HG03097 (cell line): Measurements from ENCODE around the gene S1PR3.
"Not testable (repeated sequence)": the region's sequence is repeated elsewhere in the genome, so short reads cannot be mapped to it uniquely, and the experiment has no call there.

Experiments
- ATAC-seq: cut with Tn5 transposase; IDR thresholded peaks from one replicate; pipeline ENCODE4 v1.9.1; 2021; ENCODE audit not compliant: unreplicated experiment, low FRiP score

S1PR3 gene

GRCh38 chr9:88991066-88992034, at the start of gene S1PR3:
Gene S1PR3, plus strand, starts transcription at chr9:88991468. Its CDS starts 9,733 bp downstream, at chr9:89001201.
- no peak for ATAC-seq

GRCh38 chr9:88941586-88941985, 49.7 kb upstream of the S1PR3 start:
- ATAC-seq = not testable (repeated sequence)

- no peak for ATAC-seq
Measured at GRCh38 chr9:88942411-88942810, 48.9 kb upstream of the S1PR3 start.

GRCh38 chr9:88945636-88946333, 45.5 kb upstream of the S1PR3 start:
- no peak for ATAC-seq

GRCh38 chr9:88947581-88948573, 43.4 kb upstream of the S1PR3 start:
- ATAC-seq = no peak

- ATAC-seq = no peak
Measured at GRCh38 chr9:88949425-88949824, 41.8 kb upstream of the S1PR3 start.

GRCh38 chr9:88949961-88950340, 41.3 kb upstream of the S1PR3 start:
- no peak for ATAC-seq

- no peak for ATAC-seq
Measured at GRCh38 chr9:88950341-88951154, 40.7 kb upstream of the S1PR3 start.

GRCh38 chr9:88951155-88951542, 40.1 kb upstream of the S1PR3 start:
- no peak for ATAC-seq

- ATAC-seq = no peak
Measured at GRCh38 chr9:88952086-88952615, 39.1 kb upstream of the S1PR3 start.

- no peak for ATAC-seq
Measured at GRCh38 chr9:88952976-88953375, 38.3 kb upstream of the S1PR3 start.

- ATAC-seq = no peak
Measured at GRCh38 chr9:88953381-88954029, 37.8 kb upstream of the S1PR3 start.

- ATAC-seq = no peak
Measured at GRCh38 chr9:88954066-88954465, 37.2 kb upstream of the S1PR3 start.

GRCh38 chr9:88957526-88957925, 33.7 kb upstream of the S1PR3 start:
- ATAC-seq = no peak

GRCh38 chr9:88959727-88960469, 31.4 kb upstream of the S1PR3 start:
- no peak for ATAC-seq

- no peak for ATAC-seq
Measured at GRCh38 chr9:88960632-88961031, 30.6 kb upstream of the S1PR3 start.

GRCh38 chr9:88965473-88965872, 25.8 kb upstream of the S1PR3 start:
- no peak for ATAC-seq
